OCI-LY1 (cell line): ENCODE measurements around the gene NLRP3.

Source experiments
- EZH2 ChIP-seq: fragments of 200-600 bp; sonication (generic), shearing (Covaris generic); IDR thresholded peaks from 2 replicates; pipeline ENCODE4 v1.8.0; 2017; ENCODE audit warnings: borderline replicate concordance, mixed run types, mild to moderate bottlenecking, antibody characterized with exemption, low read length, moderate library complexity, mixed read lengths
- TF ChIP-seq, protein P1 (sequence below): fragments of 200-600 bp; sonication (generic), shearing (Covaris generic); IDR thresholded peaks from 2 replicates; pipeline ENCODE4 v1.5.1; 2017; ENCODE audit warnings: mild to moderate bottlenecking, antibody characterized with exemption, low read length, moderate library complexity, mixed read lengths

DNA sequence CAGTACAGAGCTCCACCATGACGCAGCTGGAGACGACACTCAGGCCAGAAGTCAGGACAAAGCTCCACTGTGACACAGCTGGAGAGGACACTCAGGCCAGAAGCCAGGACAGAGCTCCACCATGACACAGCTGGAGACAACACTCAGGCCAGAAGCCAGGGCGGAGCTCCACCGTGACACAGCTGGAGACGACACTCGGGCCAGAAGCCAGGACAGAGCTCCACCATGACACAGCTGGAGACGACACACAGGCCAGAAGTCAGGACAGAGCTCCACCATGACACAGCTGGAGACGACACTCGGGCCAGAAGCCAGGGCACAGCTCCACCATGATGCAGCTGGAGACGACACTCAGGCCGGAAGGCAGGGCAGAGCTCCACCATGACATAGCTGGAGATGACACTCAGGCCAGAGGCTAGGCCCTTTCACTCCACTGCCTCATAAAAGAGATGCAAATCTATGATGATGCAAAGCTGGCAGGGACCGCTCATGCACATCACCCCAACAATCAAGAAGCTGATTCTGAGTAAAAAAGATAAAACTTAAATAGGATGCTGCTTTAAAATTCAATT is 55.6 kb downstream of the NLRP3 start:
- no peak for TF ChIP-seq EZH2
- TF ChIP-seq, protein P1, sequence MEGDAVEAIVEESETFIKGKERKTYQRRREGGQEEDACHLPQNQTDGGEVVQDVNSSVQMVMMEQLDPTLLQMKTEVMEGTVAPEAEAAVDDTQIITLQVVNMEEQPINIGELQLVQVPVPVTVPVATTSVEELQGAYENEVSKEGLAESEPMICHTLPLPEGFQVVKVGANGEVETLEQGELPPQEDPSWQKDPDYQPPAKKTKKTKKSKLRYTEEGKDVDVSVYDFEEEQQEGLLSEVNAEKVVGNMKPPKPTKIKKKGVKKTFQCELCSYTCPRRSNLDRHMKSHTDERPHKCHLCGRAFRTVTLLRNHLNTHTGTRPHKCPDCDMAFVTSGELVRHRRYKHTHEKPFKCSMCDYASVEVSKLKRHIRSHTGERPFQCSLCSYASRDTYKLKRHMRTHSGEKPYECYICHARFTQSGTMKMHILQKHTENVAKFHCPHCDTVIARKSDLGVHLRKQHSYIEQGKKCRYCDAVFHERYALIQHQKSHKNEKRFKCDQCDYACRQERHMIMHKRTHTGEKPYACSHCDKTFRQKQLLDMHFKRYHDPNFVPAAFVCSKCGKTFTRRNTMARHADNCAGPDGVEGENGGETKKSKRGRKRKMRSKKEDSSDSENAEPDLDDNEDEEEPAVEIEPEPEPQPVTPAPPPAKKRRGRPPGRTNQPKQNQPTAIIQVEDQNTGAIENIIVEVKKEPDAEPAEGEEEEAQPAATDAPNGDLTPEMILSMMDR: no peak
